ENCODE results near the gene FAM120C.

DNA sequence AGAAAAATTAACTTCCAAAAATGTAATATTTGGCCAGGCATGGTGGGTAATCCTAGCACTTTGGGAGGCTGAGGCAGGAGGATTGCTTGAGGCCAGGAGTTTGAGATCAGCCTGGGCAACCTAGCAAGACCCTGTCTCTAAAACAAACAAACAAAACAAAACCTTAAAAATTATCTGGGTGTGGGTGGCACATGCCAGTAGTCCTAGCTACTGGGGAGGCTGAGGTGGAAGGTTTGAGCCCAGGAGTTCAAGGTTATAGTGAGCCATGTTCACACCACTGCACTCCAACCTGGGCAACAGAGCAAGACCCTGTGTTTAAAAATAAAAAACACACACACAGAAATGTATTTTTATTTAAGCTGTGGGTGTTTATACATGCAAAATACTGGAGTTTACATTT lies 12.0 kb downstream of the FAM120C start:
- TF ChIP-seq, protein P1, sequence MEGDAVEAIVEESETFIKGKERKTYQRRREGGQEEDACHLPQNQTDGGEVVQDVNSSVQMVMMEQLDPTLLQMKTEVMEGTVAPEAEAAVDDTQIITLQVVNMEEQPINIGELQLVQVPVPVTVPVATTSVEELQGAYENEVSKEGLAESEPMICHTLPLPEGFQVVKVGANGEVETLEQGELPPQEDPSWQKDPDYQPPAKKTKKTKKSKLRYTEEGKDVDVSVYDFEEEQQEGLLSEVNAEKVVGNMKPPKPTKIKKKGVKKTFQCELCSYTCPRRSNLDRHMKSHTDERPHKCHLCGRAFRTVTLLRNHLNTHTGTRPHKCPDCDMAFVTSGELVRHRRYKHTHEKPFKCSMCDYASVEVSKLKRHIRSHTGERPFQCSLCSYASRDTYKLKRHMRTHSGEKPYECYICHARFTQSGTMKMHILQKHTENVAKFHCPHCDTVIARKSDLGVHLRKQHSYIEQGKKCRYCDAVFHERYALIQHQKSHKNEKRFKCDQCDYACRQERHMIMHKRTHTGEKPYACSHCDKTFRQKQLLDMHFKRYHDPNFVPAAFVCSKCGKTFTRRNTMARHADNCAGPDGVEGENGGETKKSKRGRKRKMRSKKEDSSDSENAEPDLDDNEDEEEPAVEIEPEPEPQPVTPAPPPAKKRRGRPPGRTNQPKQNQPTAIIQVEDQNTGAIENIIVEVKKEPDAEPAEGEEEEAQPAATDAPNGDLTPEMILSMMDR (IDR thresholded peaks at IDR 0.05): no peak
- no peak for TF ChIP-seq ZFX (IDR thresholded peaks at IDR 0.05; ENCODE audit: borderline replicate concordance)

Data from 22Rv1 (cell line).